NCI-H2227 (cell line): ENCODE measurements around the gene PGK1.
A peak's percentile ranks its signal among the peaks of the same experiment; 100 is the strongest.
"Not testable (repeated sequence)": the region's sequence is repeated elsewhere in the genome, so short reads cannot be mapped to it uniquely, and the experiment has no call there.

Experiments used
- DNase-seq: peaks from one replicate; lab custom pipeline; 2025; ENCODE audit not compliant: unreplicated experiment; lab: John Stamatoyannopoulos, UW

The PGK1 gene

GRCh38 chrX:78111140-78111931 lies 7.3 kb downstream of the PGK1 start:
- no peak for DNase-seq

- DNase-seq: no peak
Measured at GRCh38 chrX:78116365-78116764, 12.3 kb downstream of the PGK1 start.

- DNase-seq: no peak
Measured at GRCh38 chrX:78116766-78117165, 12.7 kb downstream of the PGK1 start.

- DNase-seq: no peak
Measured at GRCh38 chrX:78118628-78119027, 14.6 kb downstream of the PGK1 start.

- peak; percentile 11 for DNase-seq
Measured at GRCh38 chrX:78119521-78120227, 15.6 kb downstream of the PGK1 start.

GRCh38 chrX:78123190-78123589 lies 19.1 kb downstream of the PGK1 start:
- no peak for DNase-seq

GRCh38 chrX:78124307-78124706 lies 20.3 kb downstream of the PGK1 start:
- peak; percentile 4 for DNase-seq

GRCh38 chrX:78125148-78125547 lies 21.1 kb downstream of the PGK1 start:
- DNase-seq: no peak

- not testable (repeated sequence) for DNase-seq
Measured at GRCh38 chrX:78125781-78126180, 21.7 kb downstream of the PGK1 start.

- no peak for DNase-seq
Measured at GRCh38 chrX:78129714-78130113, 25.7 kb downstream of the PGK1 start.

- DNase-seq: no peak
Measured at GRCh38 chrX:78130396-78130795, 26.3 kb downstream of the PGK1 start.

GRCh38 chrX:78131117-78131516 lies 27.1 kb downstream of the PGK1 start:
- no peak for DNase-seq

GRCh38 chrX:78133238-78133960 lies 29.4 kb downstream of the PGK1 start:
- DNase-seq: no peak

- peak; percentile 96 for DNase-seq
Measured at GRCh38 chrX:78139160-78140123, 35.4 kb downstream of the PGK1 start, which contains the start of gene TAF9B. TSS of gene TAF9B (minus strand) at chrX:78139650. CDS start at chrX:78139611, 39 bp downstream.

GRCh38 chrX:78140206-78140605 lies 36.2 kb downstream of the PGK1 start:
- DNase-seq: no peak

- DNase-seq: not testable (repeated sequence)
Measured at GRCh38 chrX:78147002-78147540, 43.0 kb downstream of the PGK1 start.

- not testable (repeated sequence) for DNase-seq
Measured at GRCh38 chrX:78157373-78157772, 53.3 kb downstream of the PGK1 start.

GRCh38 chrX:78157846-78158245 lies 53.8 kb downstream of the PGK1 start:
- not testable (repeated sequence) for DNase-seq

- not testable (repeated sequence) for DNase-seq
Measured at GRCh38 chrX:78160711-78161110, 56.7 kb downstream of the PGK1 start.

- not testable (repeated sequence) for DNase-seq
Measured at GRCh38 chrX:78163175-78163574, 59.1 kb downstream of the PGK1 start.
